Body of pancreas (tissue), 4 donors: Measurements from ENCODE around the gene ZNF511.

Experiments used
- POLR2A ChIP-seq, 3 donors: fragments of 450-650 bp; IDR thresholded peaks; one replicate each; pipeline ENCODE4 v1.6.1; 2016; ENCODE audit warnings: antibody characterized with exemption in 3 of 3, mild to moderate bottlenecking in 2 of 3
- TF ChIP-seq, protein P1 (sequence below), 7 experiments: fragments of 450-650 bp in 4 of 7; fragments of 200-600 bp in 3 of 7; sonication (generic) in 3 of 7; IDR thresholded peaks; one replicate each; pipeline ENCODE4 v1.5.1; 2016 to 2019; ENCODE audit warnings: antibody characterized with exemption in 7 of 7

DNA sequence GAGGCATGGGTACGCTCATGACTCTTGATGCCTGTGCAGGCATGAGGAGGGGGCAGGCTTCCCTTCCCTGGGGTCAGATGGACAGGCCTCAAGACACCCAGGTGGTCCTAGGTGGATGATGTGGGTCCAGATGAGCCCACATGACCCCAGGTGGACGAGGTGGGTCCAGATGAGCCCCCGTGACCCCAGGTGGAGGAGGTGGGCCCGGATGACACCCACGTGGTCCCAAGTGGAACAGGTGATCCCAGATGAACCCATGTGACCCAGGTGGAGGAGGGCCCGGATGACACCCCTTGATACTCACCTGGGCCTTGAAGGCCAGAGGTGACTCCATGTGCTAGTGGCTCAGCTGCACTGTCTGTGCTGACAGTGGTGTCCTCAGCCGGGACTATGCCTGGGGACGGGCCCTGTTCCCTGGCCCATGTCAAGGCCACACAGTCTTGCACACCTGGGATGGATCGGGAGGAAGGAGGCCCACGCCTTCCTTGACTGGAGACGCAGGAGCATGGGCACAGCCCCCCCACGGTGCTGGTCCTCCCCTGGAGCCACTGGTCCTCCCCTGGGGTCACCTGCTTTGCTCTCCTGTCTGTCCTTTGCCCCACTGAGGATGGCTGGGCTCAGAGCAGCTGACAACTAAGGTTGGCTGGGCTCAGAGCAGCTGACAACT, 41.7 kb downstream of the ZNF511 start:
- TF ChIP-seq, protein P1, sequence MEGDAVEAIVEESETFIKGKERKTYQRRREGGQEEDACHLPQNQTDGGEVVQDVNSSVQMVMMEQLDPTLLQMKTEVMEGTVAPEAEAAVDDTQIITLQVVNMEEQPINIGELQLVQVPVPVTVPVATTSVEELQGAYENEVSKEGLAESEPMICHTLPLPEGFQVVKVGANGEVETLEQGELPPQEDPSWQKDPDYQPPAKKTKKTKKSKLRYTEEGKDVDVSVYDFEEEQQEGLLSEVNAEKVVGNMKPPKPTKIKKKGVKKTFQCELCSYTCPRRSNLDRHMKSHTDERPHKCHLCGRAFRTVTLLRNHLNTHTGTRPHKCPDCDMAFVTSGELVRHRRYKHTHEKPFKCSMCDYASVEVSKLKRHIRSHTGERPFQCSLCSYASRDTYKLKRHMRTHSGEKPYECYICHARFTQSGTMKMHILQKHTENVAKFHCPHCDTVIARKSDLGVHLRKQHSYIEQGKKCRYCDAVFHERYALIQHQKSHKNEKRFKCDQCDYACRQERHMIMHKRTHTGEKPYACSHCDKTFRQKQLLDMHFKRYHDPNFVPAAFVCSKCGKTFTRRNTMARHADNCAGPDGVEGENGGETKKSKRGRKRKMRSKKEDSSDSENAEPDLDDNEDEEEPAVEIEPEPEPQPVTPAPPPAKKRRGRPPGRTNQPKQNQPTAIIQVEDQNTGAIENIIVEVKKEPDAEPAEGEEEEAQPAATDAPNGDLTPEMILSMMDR (IDR thresholded peaks at IDR 0.05): no peak
- no peak for TF ChIP-seq POLR2A (IDR thresholded peaks at IDR 0.05)
